ENCODE results near the gene RIMBP2. TPM values are rescaled to one million over a fixed set of nuclear protein-coding genes. Genes with fewer than 3 reads are reported as not detected.

RIMBP2 gene
- total RNA-seq, 1 donor from 2014 or later: 20.5 TPM

DNA sequence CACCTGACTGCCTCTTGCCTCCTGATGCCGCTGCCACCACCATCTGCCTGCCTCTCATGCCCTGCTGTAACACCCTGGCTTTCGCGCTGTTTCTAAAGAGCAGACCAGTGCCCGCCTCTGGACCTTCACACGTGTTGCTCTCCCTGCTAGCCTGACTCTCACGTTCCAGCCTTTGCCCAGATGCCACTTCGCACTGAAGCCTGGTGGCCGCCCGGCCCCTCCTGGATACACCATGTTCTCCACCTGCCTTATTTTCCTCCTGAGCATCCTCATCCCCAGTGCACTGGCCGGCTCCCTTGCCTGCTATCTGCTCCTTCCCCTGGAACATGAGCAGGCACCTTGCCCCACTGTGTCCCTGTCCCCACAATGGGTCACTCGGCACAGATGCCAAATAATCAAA lies 231.9 kb downstream of the RIMBP2 start:
- Mint-ChIP-seq H3K9me3 (ENCODE audit: unreplicated experiment) (peaks cover 7% of the 10 kb centered on the region), H3K36me3 (ENCODE audit: unreplicated experiment) (peaks cover under 1% of the 10 kb centered on the region), H3K4me1 (ENCODE audit: low read depth, unreplicated experiment) (no peaks in the 10 kb centered on the region), H3K27me3 (ENCODE audit: unreplicated experiment) (peaks cover 7% of the 10 kb centered on the region), H3K4me3 (ENCODE audit: unreplicated experiment) (no peak overlapping the region), H3K27ac (ENCODE audit: unreplicated experiment) (no peak overlapping the region)
- TF ChIP-seq, protein P1, sequence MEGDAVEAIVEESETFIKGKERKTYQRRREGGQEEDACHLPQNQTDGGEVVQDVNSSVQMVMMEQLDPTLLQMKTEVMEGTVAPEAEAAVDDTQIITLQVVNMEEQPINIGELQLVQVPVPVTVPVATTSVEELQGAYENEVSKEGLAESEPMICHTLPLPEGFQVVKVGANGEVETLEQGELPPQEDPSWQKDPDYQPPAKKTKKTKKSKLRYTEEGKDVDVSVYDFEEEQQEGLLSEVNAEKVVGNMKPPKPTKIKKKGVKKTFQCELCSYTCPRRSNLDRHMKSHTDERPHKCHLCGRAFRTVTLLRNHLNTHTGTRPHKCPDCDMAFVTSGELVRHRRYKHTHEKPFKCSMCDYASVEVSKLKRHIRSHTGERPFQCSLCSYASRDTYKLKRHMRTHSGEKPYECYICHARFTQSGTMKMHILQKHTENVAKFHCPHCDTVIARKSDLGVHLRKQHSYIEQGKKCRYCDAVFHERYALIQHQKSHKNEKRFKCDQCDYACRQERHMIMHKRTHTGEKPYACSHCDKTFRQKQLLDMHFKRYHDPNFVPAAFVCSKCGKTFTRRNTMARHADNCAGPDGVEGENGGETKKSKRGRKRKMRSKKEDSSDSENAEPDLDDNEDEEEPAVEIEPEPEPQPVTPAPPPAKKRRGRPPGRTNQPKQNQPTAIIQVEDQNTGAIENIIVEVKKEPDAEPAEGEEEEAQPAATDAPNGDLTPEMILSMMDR (IDR thresholded peaks at IDR 0.05; ENCODE audit: partially characterized antibody, unreplicated experiment): no peak
- no peak for DNase-seq

DNA sequence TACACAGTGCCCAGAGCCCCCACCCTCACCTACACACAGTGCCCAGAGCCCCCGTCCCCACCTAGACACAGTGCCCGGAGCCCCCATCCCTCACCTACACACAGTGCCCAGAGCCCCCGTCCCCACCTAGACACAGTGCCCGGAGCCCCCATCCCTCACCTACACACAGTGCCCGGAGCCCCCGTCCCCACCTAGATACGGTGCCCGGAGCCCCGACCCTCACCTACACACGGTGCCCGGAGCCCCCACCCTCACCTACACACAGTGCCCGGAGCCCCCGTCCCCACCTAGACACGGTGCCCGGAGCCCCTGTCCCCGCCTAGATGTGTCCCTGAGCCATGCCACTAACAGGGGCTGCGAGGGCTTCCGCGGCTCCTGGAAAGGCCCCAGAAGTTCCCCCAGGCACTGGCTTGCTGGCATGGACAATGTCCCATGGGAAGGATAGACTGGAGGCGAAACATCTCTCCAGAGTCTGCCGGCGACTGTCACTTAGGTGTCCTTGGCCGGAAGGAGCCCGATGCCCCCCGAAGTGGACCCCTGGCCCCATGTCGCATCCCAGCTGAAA lies 232.4 kb downstream of the RIMBP2 start:
- Mint-ChIP-seq H3K4me1 (ENCODE audit: low read depth, unreplicated experiment) (no peaks in the 10 kb centered on the region), H3K27me3 (ENCODE audit: unreplicated experiment) (peaks cover 7% of the 10 kb centered on the region)

DNA sequence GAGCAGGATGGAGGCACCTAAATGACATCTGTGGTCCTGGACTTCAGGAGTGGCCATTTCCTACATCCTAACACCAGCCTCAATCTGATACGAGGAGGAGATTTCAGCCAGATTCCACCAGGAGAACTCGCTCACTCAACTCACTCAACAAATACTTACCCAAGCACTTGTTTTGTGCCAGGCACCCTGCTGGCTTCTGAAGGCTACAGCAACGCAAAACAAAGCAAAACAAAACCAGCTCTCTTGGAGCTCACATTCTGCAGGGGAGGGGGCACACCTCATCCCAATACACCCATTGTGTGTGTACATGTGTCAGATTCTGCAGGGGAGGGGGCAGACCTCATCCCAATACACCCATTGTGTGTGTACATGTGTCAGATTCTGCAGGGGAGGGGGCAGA lies 233.7 kb downstream of the RIMBP2 start:
- Mint-ChIP-seq H3K27me3 (ENCODE audit: unreplicated experiment) (peaks cover 7% of the 10 kb centered on the region), H3K4me3 (ENCODE audit: unreplicated experiment) (no peak overlapping the region), H3K27ac (ENCODE audit: unreplicated experiment) (no peak overlapping the region), H3K9me3 (ENCODE audit: unreplicated experiment) (peaks cover 6% of the 10 kb centered on the region), H3K36me3 (ENCODE audit: unreplicated experiment) (no peaks in the 10 kb centered on the region), H3K4me1 (ENCODE audit: low read depth, unreplicated experiment) (no peaks in the 10 kb centered on the region)
- TF ChIP-seq, protein P1 (IDR thresholded peaks at IDR 0.05; ENCODE audit: partially characterized antibody, unreplicated experiment): no peak
- no peak for DNase-seq

More for the DNA sequence above, 232.4 kb downstream of the RIMBP2 start:
- Mint-ChIP-seq H3K9me3 (ENCODE audit: unreplicated experiment) (peaks cover 7% of the 10 kb centered on the region), H3K36me3 (ENCODE audit: unreplicated experiment) (no peaks in the 10 kb centered on the region), H3K27ac (ENCODE audit: unreplicated experiment) (no peak overlapping the region), H3K4me3 (ENCODE audit: unreplicated experiment) (no peak overlapping the region)
- TF ChIP-seq, protein P1 (IDR thresholded peaks at IDR 0.05; ENCODE audit: partially characterized antibody, unreplicated experiment): no peak
- DNase-seq: no peak

DNA sequence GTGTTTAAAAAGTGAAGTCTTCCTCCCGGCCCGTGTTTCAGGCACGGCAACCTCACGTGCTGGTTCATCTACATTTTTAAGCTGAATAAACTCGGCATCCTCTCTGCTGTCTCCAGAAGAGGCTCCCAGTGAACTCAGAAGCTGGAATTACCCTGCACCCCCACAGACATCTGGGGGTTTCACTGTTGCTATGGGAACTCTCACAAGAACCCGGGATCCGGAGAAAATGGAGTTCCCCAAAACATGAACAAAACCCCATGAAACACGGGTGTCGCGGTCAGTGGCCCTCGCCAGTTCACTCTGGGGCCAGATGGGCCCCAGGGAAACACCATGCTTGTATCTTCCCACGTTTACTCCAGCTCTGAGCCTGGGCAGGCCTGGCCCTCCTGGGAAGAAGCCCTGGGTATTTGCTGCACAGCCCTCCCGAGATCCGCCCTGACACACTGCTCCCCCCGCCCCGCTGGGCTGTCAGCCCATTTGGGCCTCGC lies 234.7 kb downstream of the RIMBP2 start:
- Mint-ChIP-seq H3K27ac (ENCODE audit: unreplicated experiment) (no peak overlapping the region), H3K9me3 (ENCODE audit: unreplicated experiment) (peaks cover 9% of the 10 kb centered on the region), H3K4me3 (ENCODE audit: unreplicated experiment) (no peak overlapping the region), H3K27me3 (ENCODE audit: unreplicated experiment) (peaks cover 11% of the 10 kb centered on the region), H3K4me1 (ENCODE audit: low read depth, unreplicated experiment) (peaks cover 4% of the 10 kb centered on the region), H3K36me3 (ENCODE audit: unreplicated experiment) (no peaks in the 10 kb centered on the region)
- TF ChIP-seq, protein P1 (IDR thresholded peaks at IDR 0.05; ENCODE audit: partially characterized antibody, unreplicated experiment): no peak
- DNase-seq: no peak

DNA sequence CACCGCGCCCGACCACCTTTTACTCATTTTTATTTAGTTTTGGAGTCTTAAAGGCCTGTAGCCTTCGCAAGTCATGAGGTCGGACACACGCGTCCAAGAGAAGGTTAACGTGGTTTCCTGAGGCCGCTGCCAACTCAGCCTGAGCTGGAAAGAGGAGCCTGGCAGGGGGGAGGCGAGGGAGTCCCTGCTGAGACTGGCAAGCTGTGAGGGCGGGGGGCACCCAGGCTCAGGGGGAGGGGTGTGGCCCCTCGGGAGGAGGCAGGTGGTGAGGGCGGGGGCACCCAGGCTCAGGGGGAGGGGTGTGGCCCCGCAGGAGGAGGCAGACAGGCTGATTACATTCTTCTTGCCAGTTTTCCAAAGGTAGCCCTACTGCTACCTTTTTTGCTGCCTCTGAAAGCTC lies 235.2 kb downstream of the RIMBP2 start:
- peaks cover 4% of the 10 kb centered on the region for H3K4me1 Mint-ChIP-seq (ENCODE audit: low read depth, unreplicated experiment)
- H3K36me3 Mint-ChIP-seq (ENCODE audit: unreplicated experiment): peaks cover 1% of the 10 kb centered on the region
- no peak for DNase-seq
- no peak overlapping the region for H3K27ac Mint-ChIP-seq (ENCODE audit: unreplicated experiment)
- H3K4me3 Mint-ChIP-seq (ENCODE audit: unreplicated experiment): no peak overlapping the region
- H3K9me3 Mint-ChIP-seq (ENCODE audit: unreplicated experiment): peaks cover 10% of the 10 kb centered on the region
- TF ChIP-seq, protein P1 (IDR thresholded peaks at IDR 0.05; ENCODE audit: partially characterized antibody, unreplicated experiment): no peak
- peaks cover 12% of the 10 kb centered on the region for H3K27me3 Mint-ChIP-seq (ENCODE audit: unreplicated experiment)

Measured in glutamatergic neuron (in vitro differentiated cells).